ENCODE data around the gene RFLNA. TPM values are rescaled to one million over a fixed set of nuclear protein-coding genes. Genes with fewer than 3 reads are reported as not detected.

Gene RFLNA
- total RNA-seq, 4 donors from 2014 or later, result 0.63 to 2.2 (median 1.3) TPM

DNA sequence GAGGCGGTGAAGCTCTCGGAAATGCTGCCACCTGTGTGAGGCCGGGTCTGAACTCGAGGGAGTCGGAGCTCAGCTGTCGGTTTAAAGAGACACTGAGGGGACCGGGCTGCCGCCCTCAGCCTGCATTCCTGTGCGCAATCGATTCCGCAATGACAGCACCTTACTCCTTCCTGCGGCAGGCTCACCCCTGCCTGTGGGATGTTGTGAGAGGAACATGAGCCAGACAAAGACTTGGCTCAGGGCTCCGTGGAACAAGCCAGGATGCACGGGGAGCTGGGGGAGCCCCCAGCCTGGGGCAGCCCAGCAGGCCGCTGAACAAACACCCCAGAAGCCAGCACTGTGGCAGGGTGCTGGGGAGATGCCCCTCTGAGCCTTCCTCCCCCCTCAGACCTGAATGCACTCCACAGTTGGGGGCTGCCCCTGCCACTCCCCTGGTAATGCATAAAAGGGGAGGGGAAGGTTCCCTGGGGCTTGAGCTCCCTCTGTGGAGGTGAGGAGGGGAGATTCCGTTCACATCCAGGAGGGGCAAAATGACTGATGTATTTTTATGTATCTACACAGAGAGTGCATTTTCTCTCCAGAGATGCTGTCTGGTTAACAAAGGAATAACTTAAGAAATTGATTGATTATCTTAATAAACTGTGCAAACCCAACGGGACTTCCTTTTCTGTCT, 20.6 kb downstream of the RFLNA start:
- Histone ChIP-seq H3K9me3 (no peaks in the 10 kb centered on the region), H3K27ac (replicated peaks in 1 of 4) (no peak overlapping the region), H3K4me3 (no peak overlapping the region), H3K36me3 (no peaks in the 10 kb centered on the region), H3K27me3 (no peaks in the 10 kb centered on the region), H3K4me1 (no peaks in the 10 kb centered on the region)
- intact Hi-C loops (cut with DNase I), result no loop called here
- no peak for DNase-seq (ENCODE audit: extremely low spot score)
- TF ChIP-seq EP300 (IDR thresholded peaks at IDR 0.05), result no peak
- no peak for TF ChIP-seq CTCF (IDR thresholded peaks at IDR 0.05)
- no peak for TF ChIP-seq POLR2AphosphoS5 (IDR thresholded peaks at IDR 0.05)
- no peak for TF ChIP-seq POLR2A (IDR thresholded peaks at IDR 0.05; ENCODE audit: low read depth)
- 74% methylated on average over 14 of the region's 17 CpGs for WGBS

- TF ChIP-seq EP300 (IDR thresholded peaks at IDR 0.05) (no peak), CTCF (IDR thresholded peaks at IDR 0.05) (no peak)
- Histone ChIP-seq H3K36me3 (no peaks in the 10 kb centered on the region), H3K4me3 (no peak overlapping the region), H3K27ac (replicated peaks in 1 of 4) (no peak overlapping the region), H3K9me3 (no peaks in the 10 kb centered on the region), H3K4me1 (peaks cover 0 to 3% (median 0%) of the 10 kb centered on the region in 4 donors), H3K27me3 (no peaks in the 10 kb centered on the region)
- intact Hi-C loops (cut with DNase I), result no loop called here
- 92% methylated on average over 7 of the region's 12 CpGs for WGBS
- no peak for DNase-seq (ENCODE audit: extremely low spot score)
Measured at GRCh38 chr12:124316257-124316900, 21.5 kb downstream of the RFLNA start.

DNA sequence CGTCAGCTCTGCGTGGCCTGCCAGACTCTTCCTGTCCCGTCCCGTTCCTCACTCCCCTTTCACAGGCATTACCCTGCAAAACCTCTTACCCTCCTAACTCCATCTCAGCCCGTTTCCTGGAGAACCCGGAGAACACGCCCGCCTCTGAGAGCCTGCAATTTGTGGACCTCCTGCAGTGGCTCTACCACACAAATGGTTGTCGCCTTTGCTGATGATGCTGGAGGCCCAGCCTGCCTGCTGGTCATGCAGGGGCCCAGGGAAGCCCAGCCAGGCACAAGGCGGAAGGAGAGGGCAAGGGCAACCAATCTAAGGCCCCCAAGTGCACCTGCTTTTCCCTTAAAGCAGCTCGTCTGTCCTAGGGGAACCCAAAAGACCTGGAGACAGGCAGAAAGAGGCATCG, 22.5 kb downstream of the RFLNA start:
- TF ChIP-seq EP300 (IDR thresholded peaks at IDR 0.05), result no peak
- TF ChIP-seq POLR2AphosphoS5 (IDR thresholded peaks at IDR 0.05), result no peak
- no peak for TF ChIP-seq POLR2A (IDR thresholded peaks at IDR 0.05; ENCODE audit: low read depth)
- TF ChIP-seq CTCF (IDR thresholded peaks at IDR 0.05), result no peak
- intact Hi-C loops (cut with DNase I), result no loop called here
- Histone ChIP-seq H3K27me3 (no peaks in the 10 kb centered on the region), H3K4me1 (peaks cover 0 to 10% (median 5%) of the 10 kb centered on the region in 4 donors), H3K4me3 (no peak overlapping the region), H3K9me3 (no peaks in the 10 kb centered on the region), H3K36me3 (no peaks in the 10 kb centered on the region), H3K27ac (replicated peaks in 1 of 4) (no peak overlapping the region)
- DNase-seq (ENCODE audit: extremely low spot score), result no peak
- 88% methylated on average over 11 of the region's 12 CpGs for WGBS

- Histone ChIP-seq H3K27me3 (no peaks in the 10 kb centered on the region), H3K4me1 (peaks cover 0 to 10% (median 5%) of the 10 kb centered on the region in 4 donors), H3K4me3 (no peak overlapping the region), H3K36me3 (peaks cover under 1 to 5% (median 2%) of the 10 kb centered on the region in 4 donors), H3K9me3 (peaks cover 0 to 3% (median 2%) of the 10 kb centered on the region in 4 donors), H3K27ac (replicated peaks in 1 of 4) (no peak overlapping the region)
- no peak for DNase-seq (ENCODE audit: extremely low spot score)
- 79% methylated on average over 24 of the region's 25 CpGs for WGBS
- intact Hi-C loops (cut with DNase I), result no loop called here
- TF ChIP-seq EP300 (IDR thresholded peaks at IDR 0.05), result no peak
- no peak for TF ChIP-seq CTCF (IDR thresholded peaks at IDR 0.05)
- no peak for TF ChIP-seq POLR2A (IDR thresholded peaks at IDR 0.05; ENCODE audit: low read depth)
- TF ChIP-seq POLR2AphosphoS5 (IDR thresholded peaks at IDR 0.05), result no peak
Measured at GRCh38 chr12:124318278-124319020, 23.6 kb downstream of the RFLNA start.

Data from esophagus muscularis mucosa (tissue), 4 donors.